Stomach (tissue), 4 donors: ENCODE data around the gene GSDME.

Experiments used
- POLR2AphosphoS5 ChIP-seq, 3 donors: sonication (generic); formaldehyde crosslinking; IDR thresholded peaks; one replicate each; pipeline ENCODE4 v1.6.1; 2016; ENCODE audit warnings: antibody characterized with exemption in 3 of 3
- TF ChIP-seq, protein P1 (sequence below), 7 experiments: fragments of 450-650 bp in 4 of 7; fragments of 200-600 bp in 3 of 7; sonication (generic) in 3 of 7; IDR thresholded peaks; one replicate each; pipeline ENCODE4 v1.5.1; 2016 to 2019; ENCODE audit warnings: antibody characterized with exemption in 7 of 7, control low read depth in 2 of 7, mild to moderate bottlenecking in 1 of 7

DNA sequence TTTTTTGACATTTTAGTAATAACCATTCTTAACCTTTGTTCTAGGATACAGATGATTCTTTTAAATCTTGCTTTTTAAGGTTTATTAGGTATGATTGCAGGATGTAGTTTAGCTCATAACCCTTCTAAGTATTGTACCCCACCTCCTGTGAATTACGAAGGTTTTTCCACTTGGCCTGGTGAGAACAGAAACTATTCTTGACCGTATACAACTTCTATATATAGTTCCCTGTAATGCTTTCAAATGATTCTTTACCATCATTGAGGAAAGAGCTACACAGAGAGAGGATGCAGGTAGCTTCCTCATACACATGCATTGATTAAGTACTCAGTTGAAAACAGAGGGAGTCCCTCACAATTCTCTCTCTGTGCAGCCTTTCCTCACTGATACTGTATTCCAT is 97.8 kb downstream of the GSDME start:
- no peak for TF ChIP-seq POLR2AphosphoS5 (IDR thresholded peaks at IDR 0.05)
- TF ChIP-seq, protein P1, sequence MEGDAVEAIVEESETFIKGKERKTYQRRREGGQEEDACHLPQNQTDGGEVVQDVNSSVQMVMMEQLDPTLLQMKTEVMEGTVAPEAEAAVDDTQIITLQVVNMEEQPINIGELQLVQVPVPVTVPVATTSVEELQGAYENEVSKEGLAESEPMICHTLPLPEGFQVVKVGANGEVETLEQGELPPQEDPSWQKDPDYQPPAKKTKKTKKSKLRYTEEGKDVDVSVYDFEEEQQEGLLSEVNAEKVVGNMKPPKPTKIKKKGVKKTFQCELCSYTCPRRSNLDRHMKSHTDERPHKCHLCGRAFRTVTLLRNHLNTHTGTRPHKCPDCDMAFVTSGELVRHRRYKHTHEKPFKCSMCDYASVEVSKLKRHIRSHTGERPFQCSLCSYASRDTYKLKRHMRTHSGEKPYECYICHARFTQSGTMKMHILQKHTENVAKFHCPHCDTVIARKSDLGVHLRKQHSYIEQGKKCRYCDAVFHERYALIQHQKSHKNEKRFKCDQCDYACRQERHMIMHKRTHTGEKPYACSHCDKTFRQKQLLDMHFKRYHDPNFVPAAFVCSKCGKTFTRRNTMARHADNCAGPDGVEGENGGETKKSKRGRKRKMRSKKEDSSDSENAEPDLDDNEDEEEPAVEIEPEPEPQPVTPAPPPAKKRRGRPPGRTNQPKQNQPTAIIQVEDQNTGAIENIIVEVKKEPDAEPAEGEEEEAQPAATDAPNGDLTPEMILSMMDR (IDR thresholded peaks at IDR 0.05) = no peak
